GM18517 (cell line): ENCODE results near the gene CD163L1.

Experiments used
- ATAC-seq: cut with Tn5 transposase; IDR thresholded peaks from one replicate; pipeline ENCODE4 v1.9.1; 2021; ENCODE audit warnings: mild to moderate bottlenecking, moderate library complexity; ENCODE audit not compliant: unreplicated experiment

The CD163L1 gene

DNA sequence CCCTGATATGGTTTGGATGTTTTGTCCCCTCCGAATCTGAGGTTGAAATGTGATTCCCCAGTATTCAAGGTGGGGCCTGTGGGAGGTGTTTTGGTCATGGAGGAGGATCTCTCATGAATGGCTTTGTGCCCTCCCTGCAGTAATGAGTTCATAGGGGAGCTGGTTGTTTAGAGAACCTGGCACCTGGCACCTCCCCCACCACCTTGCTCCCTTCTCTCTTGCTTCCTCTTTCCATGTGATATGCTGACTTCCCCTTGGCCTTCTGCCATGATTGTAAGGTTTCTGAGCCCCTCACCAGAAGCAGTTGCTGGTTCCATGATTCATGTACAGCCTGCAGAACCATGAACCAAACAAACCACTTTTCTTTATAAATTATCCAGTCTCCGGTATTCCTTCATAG lies 32.6 kb downstream of the CD163L1 start:
- no peak for ATAC-seq

- ATAC-seq, result no peak
Observed at GRCh38 chr12:7404275-7404674, 39.7 kb downstream of the CD163L1 start.

- no peak for ATAC-seq
Observed at GRCh38 chr12:7403466-7403865, 40.5 kb downstream of the CD163L1 start.

DNA sequence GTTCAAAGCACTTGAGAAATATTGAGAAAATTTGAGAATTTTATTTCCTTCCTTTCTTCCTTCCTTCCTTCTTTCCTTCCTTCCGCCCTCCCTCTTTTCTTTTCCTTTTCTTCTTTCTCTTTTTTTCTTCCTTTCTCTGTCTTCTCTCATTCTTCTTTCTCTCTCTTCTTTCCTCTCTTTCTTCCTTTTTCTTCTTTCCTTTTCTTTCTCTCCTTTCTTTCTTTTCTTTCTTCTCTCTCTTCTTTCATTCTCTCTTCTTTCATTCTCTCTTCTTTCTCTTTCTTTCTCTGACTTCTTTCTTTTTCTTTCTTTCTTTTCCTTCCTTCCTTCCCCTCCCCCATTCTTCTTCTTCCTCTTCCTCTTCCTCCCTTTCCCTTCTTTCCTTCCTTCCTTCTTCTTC lies 44.9 kb downstream of the CD163L1 start:
- ATAC-seq, result no peak

DNA sequence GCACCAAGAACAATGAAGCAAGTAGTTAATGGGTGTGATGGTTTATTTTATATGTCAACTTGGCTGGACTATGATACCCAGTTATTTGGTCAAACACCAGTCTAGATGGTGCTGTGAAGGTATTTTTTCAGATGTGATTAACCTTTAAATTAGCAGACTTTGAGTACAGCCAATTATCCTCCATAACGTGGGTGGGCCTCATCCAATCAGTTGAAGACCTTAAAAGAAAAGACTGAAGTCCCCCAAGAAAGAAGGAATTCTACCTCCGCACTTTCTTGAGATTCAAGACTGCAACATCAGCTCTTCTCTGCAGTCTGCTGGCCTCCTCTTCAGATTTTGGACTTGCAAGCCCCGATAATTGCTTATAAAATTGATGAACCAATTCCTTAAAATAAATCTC lies 47.5 kb downstream of the CD163L1 start:
- no peak for ATAC-seq

- ATAC-seq, result no peak
Observed at GRCh38 chr12:7395950-7396349, 48.0 kb downstream of the CD163L1 start.

- no peak for ATAC-seq
Observed at GRCh38 chr12:7387289-7387688, 56.7 kb downstream of the CD163L1 start.

GRCh38 chr12:7383157-7383556 lies 60.8 kb downstream of the CD163L1 start:
- no peak for ATAC-seq

DNA sequence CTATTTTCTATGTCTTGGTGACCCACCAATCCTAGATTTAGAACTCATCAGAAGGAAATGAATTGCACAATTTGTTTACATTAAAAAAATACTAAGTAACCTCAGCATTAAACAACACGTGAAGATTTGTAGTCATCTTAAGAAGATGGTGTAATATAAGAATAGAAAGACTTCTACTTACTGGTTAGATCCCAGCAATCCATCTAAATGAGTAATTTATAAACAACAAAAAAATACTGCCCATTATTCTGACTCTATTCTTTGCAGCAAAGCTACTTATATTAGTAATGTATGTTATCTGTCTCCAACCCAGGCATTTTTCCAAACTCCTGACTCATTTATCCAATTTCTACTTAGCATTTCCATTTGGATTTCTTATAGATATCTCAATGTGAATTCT lies 67.8 kb downstream of the CD163L1 start:
- no peak for ATAC-seq

- no peak for ATAC-seq
Observed at GRCh38 chr12:7375145-7375543, 68.8 kb downstream of the CD163L1 start.

DNA sequence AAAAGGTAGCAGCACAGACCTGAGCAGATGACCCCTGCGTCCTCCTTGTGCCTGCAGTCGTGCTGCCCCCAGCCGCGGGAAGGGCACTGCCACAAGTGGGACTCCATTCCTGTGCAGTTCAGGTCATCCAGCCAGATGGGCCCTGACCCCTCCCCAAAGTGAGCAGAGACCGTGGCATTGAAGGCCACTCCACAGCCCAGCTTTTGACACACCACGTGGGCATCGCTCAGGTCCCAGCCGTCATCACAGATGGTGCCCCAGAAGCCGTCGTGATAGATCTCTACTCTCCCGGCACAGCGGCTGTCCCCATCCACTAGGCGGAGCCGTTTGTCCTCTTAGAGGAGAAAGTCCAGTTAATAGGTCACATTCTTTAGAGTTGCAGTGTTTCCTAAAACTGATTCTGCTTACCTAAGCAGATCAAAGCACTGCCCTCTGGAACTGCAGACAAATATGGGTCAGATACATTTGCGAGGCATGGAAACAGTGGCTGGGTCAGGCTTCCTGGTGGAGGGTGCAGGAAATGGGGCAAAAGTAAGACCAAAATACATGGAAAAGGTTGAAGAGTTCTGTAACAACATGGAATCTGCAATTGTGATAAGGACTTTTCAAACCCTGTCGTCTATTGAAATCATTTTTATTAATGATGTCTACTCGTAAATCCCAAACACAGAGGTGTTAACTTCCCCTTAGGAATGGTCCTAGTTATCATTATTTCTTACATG lies 69.4 kb downstream of the CD163L1 start:
- ATAC-seq, result no peak

- ATAC-seq, result no peak
Observed at GRCh38 chr12:7373226-7373625, 70.7 kb downstream of the CD163L1 start.

- ATAC-seq, result no peak
Observed at GRCh38 chr12:7369274-7369729, 74.7 kb downstream of the CD163L1 start.

DNA sequence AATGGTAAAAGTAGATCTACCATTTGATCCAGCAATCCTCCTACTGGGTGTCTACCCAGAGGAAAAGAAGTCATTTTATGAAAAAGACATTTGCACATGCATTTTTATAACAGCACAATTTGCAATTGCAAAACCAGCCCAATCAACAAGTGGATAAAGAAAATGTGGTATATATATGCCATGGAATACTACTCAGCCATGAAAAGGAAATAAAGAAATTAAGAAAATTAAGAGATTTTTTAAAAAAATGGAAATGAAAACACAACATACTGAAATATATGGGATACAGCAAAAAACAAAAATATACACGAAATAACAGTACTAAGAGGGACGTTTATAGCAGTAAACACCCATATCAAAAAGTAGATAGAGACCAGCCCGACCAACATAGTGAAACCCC lies 81.2 kb downstream of the CD163L1 start:
- ATAC-seq, result no peak

- ATAC-seq, result no peak
Observed at GRCh38 chr12:7361265-7361664, 82.7 kb downstream of the CD163L1 start.

DNA sequence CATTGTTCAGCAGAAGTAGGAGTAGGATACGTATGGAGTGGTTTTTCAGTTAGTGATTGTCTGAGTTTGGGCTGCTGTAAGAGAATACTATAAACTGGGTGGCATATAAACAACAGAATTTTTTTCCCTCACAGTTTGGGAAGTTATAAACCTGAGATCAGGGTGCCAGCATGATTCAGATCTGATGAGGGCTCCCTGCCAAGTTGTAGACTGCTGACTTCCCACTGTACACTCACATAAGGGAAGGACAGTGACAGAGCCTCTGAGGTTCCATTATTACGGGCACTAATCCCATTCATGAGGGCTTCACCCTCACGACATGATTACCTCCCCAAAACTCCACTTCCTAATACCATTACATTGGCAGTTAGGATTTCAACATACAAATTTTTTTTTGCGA lies 89.4 kb downstream of the CD163L1 start:
- no peak for ATAC-seq

GRCh38 chr12:7352661-7353060 lies 91.3 kb downstream of the CD163L1 start:
- ATAC-seq, result no peak

DNA sequence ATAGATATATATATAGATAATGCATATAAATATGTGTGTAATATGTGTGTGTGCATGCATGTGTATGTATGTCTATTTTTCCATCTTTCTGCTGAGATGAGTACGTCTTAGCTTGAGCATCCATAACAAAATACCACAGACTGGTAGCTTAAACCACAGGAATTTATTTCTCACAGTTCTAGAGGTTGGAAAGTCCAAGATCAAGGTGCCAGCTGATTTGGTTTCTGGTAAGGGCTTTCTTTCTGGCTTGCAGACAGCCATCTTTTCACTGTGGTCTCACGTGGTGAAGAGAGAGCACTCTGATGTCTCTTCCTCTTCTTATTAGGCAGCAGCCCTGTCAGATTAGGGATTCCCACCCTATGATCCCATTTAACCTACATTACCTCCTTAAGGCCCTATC lies 92.8 kb downstream of the CD163L1 start:
- no peak for ATAC-seq

DNA sequence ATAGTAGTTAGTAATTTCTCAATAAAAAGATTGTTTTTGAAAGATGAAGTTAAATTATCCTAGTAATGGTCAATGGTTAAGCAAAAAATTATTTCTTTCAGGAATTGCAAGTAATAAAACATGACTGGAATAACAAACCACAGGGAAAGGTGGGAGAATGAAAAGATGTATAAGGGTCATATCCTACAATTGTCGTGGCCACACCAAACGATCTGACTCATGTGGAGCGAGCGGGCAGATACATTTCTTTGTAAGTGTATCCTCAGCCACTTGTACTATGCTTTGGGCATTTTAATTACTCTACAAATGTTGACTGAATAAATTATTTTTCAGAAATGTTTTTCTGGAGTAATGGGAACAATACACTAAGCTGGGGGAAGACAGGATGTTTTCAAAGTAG lies 94.5 kb downstream of the CD163L1 start:
- ATAC-seq, result no peak

- ATAC-seq, result no peak
Observed at GRCh38 chr12:7346551-7347225, 97.3 kb downstream of the CD163L1 start.

DNA sequence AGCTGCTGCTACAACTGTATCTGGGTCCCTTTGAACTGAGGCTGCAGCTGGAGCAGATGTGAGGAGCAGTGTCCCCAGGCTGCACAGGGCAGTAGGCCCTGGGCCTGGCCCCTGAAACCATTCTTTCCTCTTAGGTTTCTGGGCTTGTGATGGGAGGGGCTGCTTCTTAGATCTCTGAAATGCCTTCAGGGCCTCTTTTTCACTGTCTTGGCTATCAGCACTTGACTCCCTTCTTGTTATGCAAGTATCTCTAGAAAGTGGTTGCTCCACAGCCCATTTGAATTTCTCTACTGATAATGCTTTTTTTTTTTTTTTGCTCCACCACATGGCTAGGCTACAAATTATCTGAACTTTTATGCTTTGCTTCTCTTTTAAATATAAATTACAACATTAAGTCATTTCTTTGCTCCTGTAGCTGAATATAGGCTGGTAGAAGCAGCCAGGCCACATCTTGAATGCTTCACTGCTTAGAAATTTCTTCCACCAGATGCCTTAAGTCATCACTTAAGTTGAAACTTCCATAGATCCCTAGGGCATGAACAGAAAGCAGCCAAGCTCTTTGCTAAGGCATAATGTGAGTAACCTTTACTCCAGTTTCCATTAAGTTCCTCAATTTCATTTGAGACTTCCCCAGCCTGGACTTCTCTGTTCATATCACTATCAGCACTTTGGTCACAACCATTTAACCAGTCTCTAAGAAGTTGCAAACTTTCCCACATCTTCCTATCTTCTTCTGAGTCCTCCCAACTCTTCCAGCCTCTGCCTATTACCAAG lies 98.9 kb downstream of the CD163L1 start:
- ATAC-seq, result no peak

DNA sequence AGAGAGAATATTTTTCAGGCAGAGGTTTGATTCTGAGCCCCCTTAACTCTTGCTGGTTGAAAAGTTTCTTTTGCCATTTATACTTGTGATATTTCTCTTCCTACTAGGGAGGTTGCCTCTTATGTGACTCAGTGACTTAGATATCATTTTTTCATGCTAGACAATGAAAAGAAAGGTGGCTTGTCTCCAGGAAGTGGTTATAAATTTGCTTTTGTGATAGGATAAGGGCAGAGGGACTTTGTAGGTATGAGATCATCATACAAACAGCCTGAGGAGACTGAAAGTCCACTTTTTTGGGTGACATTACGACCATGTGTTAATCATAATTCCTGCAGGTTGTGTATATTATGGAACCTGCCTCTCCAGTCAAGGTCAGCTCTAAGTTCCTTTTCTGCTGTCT lies 104.3 kb downstream of the CD163L1 start:
- no peak for ATAC-seq
